Esophagus muscularis mucosa (tissue), 4 donors: ENCODE results near the gene CEP41. TPM values are rescaled to one million over a fixed set of nuclear protein-coding genes. Genes with fewer than 3 reads are reported as not detected.

Source experiments
- DNase-seq: peaks from one replicate; pipeline ENCODE4 v3.0.0-alpha.2; 2017; ENCODE audit errors: extremely low spot score
- H3K27ac ChIP-seq, 4 donors: fragments of 200-600 bp; sonication (generic); replicated peaks in 1 of 4; 1 replicate in 3 of 4; 2 replicates in 1 of 4; pipeline ENCODE4 v1.5.1; 2016 to 2019; ENCODE audit warnings: mild to moderate bottlenecking in 1 of 4
- H3K27me3 ChIP-seq, 4 donors: fragments of 200-600 bp; sonication (generic); one replicate each; pipeline versions ENCODE4 v1.5.1 to v1.6.0; 2016 to 2019
- H3K36me3 ChIP-seq, 4 donors: fragments of 200-600 bp; sonication (generic); one replicate each; pipeline ENCODE4 v1.5.1; 2016 to 2019
- H3K4me1 ChIP-seq, 4 donors: fragments of 200-600 bp; sonication (generic); one replicate each; pipeline ENCODE4 v1.5.1; 2016 to 2019
- H3K4me3 ChIP-seq, 4 donors: fragments of 200-600 bp; sonication (generic); 1 replicate in 2 of 4; 2 replicates in 2 of 4; pipeline ENCODE4 v1.5.1; 2016 to 2019; ENCODE audit warnings: mild to moderate bottlenecking in 4 of 4, moderate library complexity in 1 of 4
- H3K9me3 ChIP-seq, 4 donors: fragments of 200-600 bp; sonication (generic); 1 replicate in 3 of 4; 2 replicates in 1 of 4; pipeline ENCODE4 v1.5.1; 2016 to 2019
- CTCF ChIP-seq, 3 experiments: fragments of 200-600 bp in 2 of 3; fragments of 450-650 bp in 1 of 3; sonication (generic) in 2 of 3; IDR thresholded peaks; one replicate each; pipeline ENCODE4 v1.5.1; 2017 to 2019; ENCODE audit warnings: antibody characterized with exemption in 3 of 3, mild to moderate bottlenecking in 2 of 3, moderate library complexity in 1 of 3
- EP300 ChIP-seq: sonication (generic); formaldehyde crosslinking; IDR thresholded peaks from one replicate; pipeline ENCODE4 v1.6.1; 2017; ENCODE audit warnings: antibody characterized with exemption
- POLR2A ChIP-seq: fragments of 450-650 bp; IDR thresholded peaks from one replicate; pipeline ENCODE4 v1.6.1; 2017; ENCODE audit warnings: antibody characterized with exemption, moderate library complexity, mild to moderate bottlenecking, low read depth
- POLR2AphosphoS5 ChIP-seq, 2 donors: sonication (generic); formaldehyde crosslinking; IDR thresholded peaks; one replicate each; pipeline ENCODE4 v1.6.1; 2017; ENCODE audit warnings: antibody characterized with exemption in 2 of 2
- WGBS: methylation state at CpG from one replicate; pipeline ENCODE4 v1.1.5; 2018; 5-methylcytosine and 5-hydroxymethylcytosine counted together
- intact Hi-C: fragments of 100-400 bp; cut with DNase I; formaldehyde crosslinking; loops from one replicate; pipeline ENCODE4 v1.15.1; 2023
- total RNA-seq, 4 donors: library from RNA; depleted of rRNA; stranded (reverse); fragments of >200 nt; gene quantifications; one replicate each; pipeline versions ENCODE4 v1.1.0 to v1.2.1, GENCODE V29; 2016

Gene CEP41
- total RNA-seq, 4 donors from 2014 or later = 0.83 to 5.9 (median 2.8) TPM

GRCh38 chr7:130430115-130430514 is 10.7 kb downstream of the CEP41 start:
- WGBS = 38% methylated on average over 1 of the region's 1 CpG
- intact Hi-C loops = loop anchor here (10.0 kb wide), 2 partner anchors 75 to 225 kb away; partner anchors contain the start of genes SSMEM1 and TMEM209
- Histone ChIP-seq H3K27ac (peak overlapping the region in 1 of 4 donors; percentile 15), H3K4me3 (peak overlapping the region in 2 of 4 donors; percentile 9 to 24), H3K36me3 (peaks cover 0 to 4% (median 0%) of the 10 kb centered on the region in 4 donors), H3K27me3 (no peaks in the 10 kb centered on the region), H3K4me1 (peaks cover 0 to 19% (median 15%) of the 10 kb centered on the region in 4 donors), H3K9me3 (no peaks in the 10 kb centered on the region)
- TF ChIP-seq POLR2AphosphoS5 (IDR thresholded peaks at IDR 0.05) (no peak), CTCF (IDR thresholded peaks at IDR 0.05) (no peak), EP300 (no peak), POLR2A (no peak)
- DNase-seq = no peak

- intact Hi-C loops = no loop called here
Observed at GRCh38 chr7:130429019-130429418, 11.8 kb downstream of the CEP41 start.

GRCh38 chr7:130426564-130426963 is 14.3 kb downstream of the CEP41 start:
- WGBS = 81% methylated on average over 4 of the region's 4 CpGs
- Histone ChIP-seq H3K9me3 (no peaks in the 10 kb centered on the region), H3K27ac (no peak overlapping the region), H3K4me1 (peaks cover 0 to 17% (median 12%) of the 10 kb centered on the region in 4 donors), H3K27me3 (no peaks in the 10 kb centered on the region), H3K36me3 (peaks cover 0 to 4% (median 0%) of the 10 kb centered on the region in 4 donors), H3K4me3 (no peak overlapping the region)
- intact Hi-C loops = no loop called here
- DNase-seq = no peak
- TF ChIP-seq EP300 (no peak), POLR2A (no peak), POLR2AphosphoS5 (IDR thresholded peaks at IDR 0.05) (no peak), CTCF (IDR thresholded peaks at IDR 0.05) (no peak)

More at GRCh38 chr7:130429019-130429418, 11.8 kb downstream of the CEP41 start:
- Histone ChIP-seq H3K4me3 (no peak overlapping the region), H3K27me3 (no peaks in the 10 kb centered on the region), H3K9me3 (no peaks in the 10 kb centered on the region), H3K27ac (no peak overlapping the region), H3K4me1 (peaks cover 0 to 19% (median 15%) of the 10 kb centered on the region in 4 donors), H3K36me3 (peaks cover 0 to 4% (median 0%) of the 10 kb centered on the region in 4 donors)
- no peak for DNase-seq
- no peak for TF ChIP-seq POLR2AphosphoS5 (IDR thresholded peaks at IDR 0.05)
- no peak for TF ChIP-seq EP300
- no peak for TF ChIP-seq POLR2A
- no peak for TF ChIP-seq CTCF (IDR thresholded peaks at IDR 0.05)
- WGBS = 78% methylated on average over 4 of the region's 4 CpGs

GRCh38 chr7:130425796-130426195 is 15.0 kb downstream of the CEP41 start:
- Histone ChIP-seq H3K4me3 (no peak overlapping the region), H3K27ac (no peak overlapping the region), H3K36me3 (peaks cover 0 to 4% (median 0%) of the 10 kb centered on the region in 4 donors), H3K27me3 (no peaks in the 10 kb centered on the region), H3K9me3 (no peaks in the 10 kb centered on the region), H3K4me1 (peaks cover 0 to 10% (median 6%) of the 10 kb centered on the region in 4 donors)
- no peak for DNase-seq
- TF ChIP-seq POLR2A (no peak), POLR2AphosphoS5 (IDR thresholded peaks at IDR 0.05) (no peak), EP300 (no peak), CTCF (IDR thresholded peaks at IDR 0.05) (no peak)
- intact Hi-C loops = no loop called here
- 78% methylated on average over 4 of the region's 4 CpGs for WGBS

GRCh38 chr7:130423501-130424037 is 17.2 kb downstream of the CEP41 start:
- no peak for DNase-seq
- H3K27ac ChIP-seq = no peak overlapping the region
- H3K27me3 ChIP-seq = no peaks in the 10 kb centered on the region
- intact Hi-C loops = no loop called here
- H3K9me3 ChIP-seq = no peaks in the 10 kb centered on the region
- TF ChIP-seq EP300 (no peak), POLR2A (no peak)
- H3K36me3 ChIP-seq = peaks cover 0 to 4% (median 0%) of the 10 kb centered on the region in 4 donors
- peaks cover 0 to 5% (median 0%) of the 10 kb centered on the region in 4 donors for H3K4me1 ChIP-seq
- WGBS = 97% methylated on average over 3 of the region's 3 CpGs
- H3K4me3 ChIP-seq = no peak overlapping the region
